Measurements from ENCODE around the gene NEK7.
"Not testable (repeated sequence)": the region's sequence is repeated elsewhere in the genome, so short reads cannot be mapped to it uniquely, and the experiment has no call there.

NEK7 gene

DNA sequence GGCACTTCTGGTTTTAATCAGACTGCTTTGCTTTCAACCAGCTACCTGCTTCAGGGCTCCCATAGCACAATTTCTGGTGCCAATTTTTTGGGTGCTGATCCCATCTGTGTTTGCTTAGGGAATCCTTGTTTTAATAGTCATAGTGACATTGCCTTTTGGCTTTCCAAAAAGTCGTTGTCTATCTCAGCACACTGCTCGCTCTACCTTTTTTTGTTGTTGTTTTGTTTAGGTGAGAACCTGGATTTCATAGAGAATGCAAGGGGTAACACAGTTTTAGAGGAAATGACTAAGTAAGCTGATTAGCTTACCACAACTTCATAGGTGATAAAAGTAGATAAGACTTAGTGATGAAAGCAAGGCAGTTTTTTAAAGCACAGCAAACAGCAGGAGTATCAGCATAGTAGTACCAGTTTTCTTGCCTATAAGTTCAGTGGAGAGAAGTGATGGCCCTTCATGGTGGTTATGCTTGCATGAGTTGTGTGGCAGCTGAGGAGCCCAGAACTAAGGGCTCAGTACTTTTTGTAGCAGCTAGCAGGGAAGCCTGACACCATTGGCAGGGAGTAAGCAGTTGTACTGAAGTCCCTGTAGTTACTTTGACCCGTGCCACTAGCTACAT lies 31.3 kb downstream of the NEK7 start:
- ATAC-seq (ENCODE audit: low read depth) (no peak), DNase-seq (ENCODE audit: low spot score in 2 of 2) (no peak)
- H3K36me3 Mint-ChIP-seq = no peaks in the 10 kb centered on the region
- H3K27ac Mint-ChIP-seq = no peak overlapping the region
- no peaks in the 10 kb centered on the region for H3K9me3 Mint-ChIP-seq
- peaks cover 32% of the 10 kb centered on the region for H3K4me1 Mint-ChIP-seq
- H3K27me3 Mint-ChIP-seq = no peaks in the 10 kb centered on the region
- H3K4me3 Mint-ChIP-seq = no peak overlapping the region

DNA sequence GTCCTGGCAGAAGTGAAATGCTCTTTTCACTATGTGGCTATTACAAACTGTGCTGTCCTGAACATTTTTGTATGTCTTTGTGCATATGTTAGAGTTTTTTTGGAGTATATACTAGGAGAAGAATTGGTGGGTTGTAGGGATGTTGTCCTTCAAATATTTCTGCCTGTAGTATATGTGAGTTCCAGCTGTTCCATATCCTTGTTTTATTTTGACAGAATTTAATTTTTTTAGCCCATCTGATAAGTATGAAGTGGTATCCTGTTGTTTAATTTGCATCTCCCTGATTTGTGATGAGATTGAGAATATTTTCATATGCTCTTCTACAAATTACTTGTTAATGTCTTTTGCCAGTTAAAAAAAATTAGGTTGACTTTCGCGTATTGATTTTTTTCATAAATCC lies 34.3 kb downstream of the NEK7 start:
- peaks cover 5% of the 10 kb centered on the region for H3K36me3 Mint-ChIP-seq
- no peak for ATAC-seq (ENCODE audit: low read depth)
- no peak overlapping the region for H3K4me3 Mint-ChIP-seq
- no peaks in the 10 kb centered on the region for H3K27me3 Mint-ChIP-seq
- no peak overlapping the region for H3K27ac Mint-ChIP-seq
- no peaks in the 10 kb centered on the region for H3K9me3 Mint-ChIP-seq
- peaks cover 38% of the 10 kb centered on the region for H3K4me1 Mint-ChIP-seq
- DNase-seq (ENCODE audit: low spot score in 2 of 2) = no peak

DNA sequence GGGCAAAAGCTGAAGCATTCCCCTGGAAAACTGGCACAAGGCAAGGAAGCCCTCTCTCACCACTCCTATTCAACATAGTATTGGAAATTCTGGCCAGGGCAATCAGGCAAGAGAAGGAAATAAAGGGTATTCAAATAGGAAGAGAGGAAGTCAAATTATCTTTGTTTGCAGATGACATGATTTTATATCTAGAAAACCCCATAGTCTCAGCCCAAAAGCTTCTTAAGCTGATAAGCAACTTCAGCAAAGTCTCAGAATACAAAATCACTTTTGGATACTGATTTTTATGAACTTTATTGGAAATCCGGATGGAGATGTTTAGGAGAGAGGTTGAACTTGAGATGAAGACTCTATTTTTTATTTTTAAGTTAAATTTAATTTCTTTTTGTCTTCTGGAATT lies 37.1 kb downstream of the NEK7 start:
- H3K9me3 Mint-ChIP-seq; H3K36me3 Mint-ChIP-seq; DNase-seq (ENCODE audit: low spot score in 2 of 2); H3K4me3 Mint-ChIP-seq; H3K27me3 Mint-ChIP-seq; H3K27ac Mint-ChIP-seq; ATAC-seq (ENCODE audit: low read depth): not testable (repeated sequence)
- H3K4me1 Mint-ChIP-seq = peaks cover 37% of the 10 kb centered on the region

DNA sequence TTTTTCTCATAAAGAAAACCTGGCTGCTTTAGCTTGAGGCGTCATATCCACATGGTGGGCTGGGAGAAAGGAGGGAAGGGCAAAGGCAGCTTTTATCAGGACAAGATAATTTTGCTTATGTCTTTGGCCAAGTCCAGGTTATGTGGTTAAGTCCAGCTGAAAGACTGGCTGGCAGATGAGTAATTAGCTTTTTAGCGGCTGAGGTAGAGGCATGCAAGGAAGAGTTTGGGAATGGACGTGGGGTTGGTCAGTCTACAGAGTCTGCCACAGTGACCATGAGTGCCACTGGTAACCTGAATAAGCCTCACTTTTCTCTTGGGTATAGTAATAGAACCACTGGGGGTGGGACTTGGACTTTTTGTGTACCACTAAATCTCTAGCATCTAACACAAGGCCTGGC lies 39.8 kb downstream of the NEK7 start:
- Mint-ChIP-seq H3K27ac (no peak overlapping the region), H3K4me1 (peaks cover 50% of the 10 kb centered on the region), H3K9me3 (no peaks in the 10 kb centered on the region), H3K36me3 (peaks cover 5% of the 10 kb centered on the region), H3K27me3 (no peaks in the 10 kb centered on the region), H3K4me3 (no peak overlapping the region)
- ATAC-seq (ENCODE audit: low read depth) (no peak), DNase-seq (ENCODE audit: low spot score in 2 of 2) (no peak)

DNA sequence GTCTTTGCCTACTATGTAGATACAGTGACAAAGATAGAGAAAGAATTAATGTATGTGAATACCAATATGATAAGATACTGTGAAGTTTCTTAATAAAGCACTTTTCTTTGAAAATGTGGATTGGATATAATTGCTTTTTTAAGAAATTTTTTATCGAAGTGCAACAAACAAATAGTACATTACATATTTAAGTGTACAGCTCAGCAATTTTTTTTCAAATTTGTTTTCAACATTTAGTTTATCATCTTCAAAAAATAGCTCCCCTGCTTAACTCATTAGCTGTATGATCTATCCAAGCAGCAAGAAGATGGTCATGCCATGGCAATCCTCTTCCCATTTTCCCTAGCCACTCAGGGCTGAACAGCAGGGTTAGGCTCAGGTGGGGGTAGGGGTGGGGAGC lies 40.5 kb downstream of the NEK7 start:
- DNase-seq (ENCODE audit: low spot score in 2 of 2) (no peak), ATAC-seq (ENCODE audit: low read depth) (no peak)
- Mint-ChIP-seq H3K9me3 (no peaks in the 10 kb centered on the region), H3K27ac (no peak overlapping the region), H3K4me1 (peaks cover 52% of the 10 kb centered on the region), H3K36me3 (peaks cover 5% of the 10 kb centered on the region), H3K4me3 (no peak overlapping the region), H3K27me3 (no peaks in the 10 kb centered on the region)

DNA sequence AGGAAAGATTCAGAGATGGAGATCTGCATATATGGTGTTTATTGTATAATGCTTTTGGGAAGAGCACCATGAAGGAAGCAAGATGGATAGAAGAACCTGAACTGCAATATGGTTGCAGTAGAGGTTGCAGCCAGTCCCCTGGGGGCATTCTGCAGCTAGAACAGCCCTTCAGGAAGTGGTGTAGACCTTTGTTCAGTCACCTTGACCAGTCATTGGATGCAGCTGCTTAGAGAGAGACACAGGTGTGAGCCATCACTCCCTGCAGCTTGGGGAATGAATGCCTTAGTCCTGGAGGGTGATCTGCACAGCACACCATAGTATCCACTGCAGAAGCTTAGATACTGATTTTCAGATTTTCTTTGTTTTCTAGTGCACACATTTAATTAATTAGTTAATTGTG lies 42.3 kb downstream of the NEK7 start:
- Mint-ChIP-seq H3K9me3 (no peaks in the 10 kb centered on the region), H3K36me3 (peaks cover 8% of the 10 kb centered on the region), H3K27me3 (no peaks in the 10 kb centered on the region), H3K4me1 (peaks cover 47% of the 10 kb centered on the region), H3K4me3 (no peak overlapping the region), H3K27ac (no peak overlapping the region)
- ATAC-seq (ENCODE audit: low read depth) = peak; percentile 85
- no peak for DNase-seq (ENCODE audit: low spot score in 2 of 2)

DNA sequence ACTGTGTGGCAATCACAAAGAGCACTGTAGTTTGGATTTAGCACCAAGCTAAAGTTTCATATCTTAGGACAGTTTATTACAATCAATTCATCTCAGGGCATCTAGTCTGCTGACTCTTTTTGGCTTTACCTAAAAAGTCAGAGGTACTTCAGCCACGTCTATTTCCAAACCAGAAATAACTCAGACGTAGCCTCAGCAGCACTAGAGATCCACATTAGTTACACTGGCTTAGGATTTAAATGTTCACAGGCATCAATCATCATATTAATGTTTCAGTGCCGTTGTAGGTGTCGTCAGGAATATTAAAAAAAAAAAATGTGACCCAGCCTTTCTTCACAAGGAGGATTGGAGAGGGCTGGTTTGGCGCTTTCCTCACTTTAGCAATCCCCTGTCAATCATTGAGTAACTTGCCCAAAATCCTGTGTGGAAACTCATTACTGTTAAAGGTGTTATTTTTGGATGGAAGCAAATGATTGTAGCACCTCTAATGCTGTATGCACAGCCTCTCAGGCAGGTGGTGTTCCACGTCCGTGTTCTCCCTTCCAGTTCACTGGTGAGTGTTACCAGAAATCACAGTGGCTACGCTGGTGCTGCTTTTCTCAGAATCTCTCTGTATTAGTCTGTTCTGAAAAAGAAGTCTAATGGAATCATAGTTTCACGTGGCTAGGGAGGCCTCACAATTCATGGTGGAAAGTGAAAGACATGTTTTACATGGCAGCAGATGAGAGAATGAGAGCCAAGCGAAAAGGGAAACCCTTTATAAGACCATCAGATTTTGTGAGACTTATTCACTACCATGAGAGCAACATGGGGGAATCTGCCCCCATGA lies 45.4 kb downstream of the NEK7 start:
- no peaks in the 10 kb centered on the region for H3K9me3 Mint-ChIP-seq
- H3K36me3 Mint-ChIP-seq = peaks cover 3% of the 10 kb centered on the region
- no peak for ATAC-seq (ENCODE audit: low read depth)
- no peak overlapping the region for H3K4me3 Mint-ChIP-seq
- H3K27ac Mint-ChIP-seq = peak overlapping the region; percentile 79
- no peaks in the 10 kb centered on the region for H3K27me3 Mint-ChIP-seq
- DNase-seq (ENCODE audit: low spot score in 2 of 2) = no peak
- H3K4me1 Mint-ChIP-seq = peaks cover 41% of the 10 kb centered on the region

DNA sequence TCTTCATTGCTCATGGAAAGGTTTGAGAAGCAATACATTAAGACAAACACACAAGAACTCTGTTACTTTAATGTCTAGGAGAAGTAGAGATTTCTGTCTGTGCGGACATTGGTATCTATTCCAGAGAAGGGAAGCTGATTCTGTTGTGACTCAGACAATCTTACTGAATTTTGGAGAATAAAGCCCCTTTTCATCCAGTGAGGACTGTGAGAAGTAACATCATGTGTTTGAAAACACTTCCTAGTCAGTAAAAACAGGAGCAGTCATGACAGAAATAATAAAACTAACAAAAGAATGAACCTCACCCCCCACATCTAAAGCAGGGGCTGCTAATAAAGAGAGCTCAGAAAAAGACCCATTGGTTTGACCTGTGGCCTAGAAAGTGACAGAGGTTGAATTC lies 46.6 kb downstream of the NEK7 start:
- peaks cover 3% of the 10 kb centered on the region for H3K36me3 Mint-ChIP-seq
- DNase-seq (ENCODE audit: low spot score in 2 of 2) = no peak
- no peaks in the 10 kb centered on the region for H3K27me3 Mint-ChIP-seq
- no peaks in the 10 kb centered on the region for H3K9me3 Mint-ChIP-seq
- peaks cover 36% of the 10 kb centered on the region for H3K4me1 Mint-ChIP-seq
- no peak overlapping the region for H3K27ac Mint-ChIP-seq
- ATAC-seq (ENCODE audit: low read depth) = no peak
- no peak overlapping the region for H3K4me3 Mint-ChIP-seq

DNA sequence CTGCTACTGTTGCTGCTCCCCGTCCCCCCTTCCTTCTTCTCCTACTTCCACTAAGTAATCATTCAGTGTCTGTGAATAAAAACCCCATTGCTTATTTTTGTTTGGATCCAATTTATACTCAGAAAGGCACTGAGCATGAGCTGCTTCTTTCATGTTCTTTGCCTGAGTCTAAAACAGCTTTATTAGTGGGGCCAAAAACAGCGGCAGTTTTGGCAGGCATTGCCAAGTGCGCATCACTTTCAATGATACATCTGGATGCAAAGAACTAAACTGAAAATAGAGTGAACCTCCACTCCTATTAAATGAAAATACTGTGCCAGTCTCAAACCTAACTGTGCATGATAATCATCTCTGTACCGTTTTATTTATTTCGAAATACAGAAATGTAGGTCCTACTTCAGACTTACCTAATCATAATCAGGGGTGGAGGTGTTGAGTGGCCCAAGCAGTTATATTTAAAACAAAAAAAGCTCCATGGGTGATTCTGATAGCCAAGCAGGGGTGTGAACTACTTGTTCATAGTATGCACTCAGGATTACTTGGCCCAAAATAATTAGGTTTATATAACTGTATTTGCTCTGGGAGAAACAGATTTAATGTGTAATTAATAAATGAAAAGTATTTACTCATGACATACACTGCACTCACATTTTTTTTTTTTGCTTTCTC lies 48.4 kb downstream of the NEK7 start:
- no peaks in the 10 kb centered on the region for H3K27me3 Mint-ChIP-seq
- H3K9me3 Mint-ChIP-seq = no peaks in the 10 kb centered on the region
- peaks cover 4% of the 10 kb centered on the region for H3K36me3 Mint-ChIP-seq
- H3K4me3 Mint-ChIP-seq = no peak overlapping the region
- DNase-seq (ENCODE audit: low spot score in 2 of 2) = no peak
- no peak overlapping the region for H3K27ac Mint-ChIP-seq
- ATAC-seq (ENCODE audit: low read depth) = no peak
- peaks cover 24% of the 10 kb centered on the region for H3K4me1 Mint-ChIP-seq

DNA sequence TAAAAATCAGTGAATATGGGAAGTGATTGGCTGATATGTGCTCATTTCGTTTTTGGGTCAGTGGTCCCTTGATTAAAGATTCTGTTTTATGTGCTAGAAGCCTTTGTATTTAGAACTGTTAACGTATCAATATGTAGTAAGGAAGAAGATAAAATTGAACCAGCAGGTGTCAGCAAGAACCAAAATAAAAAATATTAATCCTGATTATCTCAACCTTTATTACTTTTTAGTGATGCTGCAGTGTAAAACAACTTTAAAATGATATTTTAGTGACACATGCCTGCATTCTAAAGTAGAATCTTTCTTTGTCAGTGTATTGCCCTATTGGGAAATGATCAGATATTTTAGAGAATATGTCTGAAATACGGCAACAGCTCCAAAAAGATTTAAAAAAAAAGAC lies 49.5 kb downstream of the NEK7 start:
- DNase-seq (ENCODE audit: low spot score in 2 of 2) (no peak), ATAC-seq (ENCODE audit: low read depth) (no peak)
- Mint-ChIP-seq H3K27ac (no peak overlapping the region), H3K4me1 (peaks cover 18% of the 10 kb centered on the region), H3K36me3 (peaks cover 5% of the 10 kb centered on the region), H3K9me3 (no peaks in the 10 kb centered on the region), H3K27me3 (no peaks in the 10 kb centered on the region), H3K4me3 (no peak overlapping the region)

DNA sequence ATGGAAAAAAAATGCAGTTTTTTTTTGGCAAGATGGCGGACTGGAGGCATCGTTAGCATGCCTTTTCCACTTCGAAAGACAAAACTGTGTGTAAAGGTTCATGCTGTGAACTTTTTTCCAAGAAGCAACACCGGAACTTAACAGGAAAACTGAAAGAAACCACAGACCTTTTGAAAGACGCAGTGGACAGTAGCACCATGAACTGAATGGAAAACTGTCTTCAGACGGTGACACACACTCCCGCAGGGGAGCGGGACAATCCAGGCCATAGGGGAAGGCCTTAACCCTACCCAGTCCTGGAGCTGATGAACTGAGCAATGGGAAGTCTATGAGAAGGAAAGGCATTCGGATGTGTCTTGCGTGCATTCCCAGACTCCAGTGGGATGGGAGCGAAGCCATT lies 54.9 kb downstream of the NEK7 start:
- ATAC-seq (ENCODE audit: low read depth) (no peak), DNase-seq (ENCODE audit: low spot score in 2 of 2) (no peak)
- Mint-ChIP-seq H3K27ac (no peak overlapping the region), H3K27me3 (no peaks in the 10 kb centered on the region), H3K4me1 (peaks cover 2% of the 10 kb centered on the region), H3K36me3 (peaks cover 14% of the 10 kb centered on the region), H3K4me3 (no peak overlapping the region), H3K9me3 (peaks cover 5% of the 10 kb centered on the region)

DNA sequence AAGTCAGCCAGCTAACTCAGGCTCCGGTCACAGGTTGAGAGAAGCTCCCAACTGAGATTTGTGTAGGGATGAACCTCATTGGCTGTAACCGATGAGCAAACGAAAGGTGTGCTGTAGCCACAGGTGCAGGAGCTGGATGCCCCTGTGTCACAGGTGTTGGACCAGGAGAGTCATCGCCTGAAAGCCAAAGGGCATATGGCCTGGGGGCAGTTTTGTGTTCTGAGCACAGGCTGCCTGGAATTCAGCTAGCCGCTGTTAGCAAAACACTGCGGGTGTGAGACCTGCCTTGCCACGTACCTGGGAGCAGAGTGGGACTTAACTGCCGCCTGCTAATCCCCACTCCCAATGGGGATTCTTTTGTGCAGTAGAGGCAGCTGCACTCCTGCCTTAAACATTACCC lies 55.3 kb downstream of the NEK7 start:
- Mint-ChIP-seq H3K4me3 (no peak overlapping the region), H3K9me3 (peaks cover 5% of the 10 kb centered on the region), H3K36me3 (peaks cover 14% of the 10 kb centered on the region), H3K4me1 (peaks cover 3% of the 10 kb centered on the region), H3K27me3 (no peaks in the 10 kb centered on the region), H3K27ac (no peak overlapping the region)
- DNase-seq (ENCODE audit: low spot score in 2 of 2) (no peak), ATAC-seq (ENCODE audit: low read depth) (no peak)

DNA sequence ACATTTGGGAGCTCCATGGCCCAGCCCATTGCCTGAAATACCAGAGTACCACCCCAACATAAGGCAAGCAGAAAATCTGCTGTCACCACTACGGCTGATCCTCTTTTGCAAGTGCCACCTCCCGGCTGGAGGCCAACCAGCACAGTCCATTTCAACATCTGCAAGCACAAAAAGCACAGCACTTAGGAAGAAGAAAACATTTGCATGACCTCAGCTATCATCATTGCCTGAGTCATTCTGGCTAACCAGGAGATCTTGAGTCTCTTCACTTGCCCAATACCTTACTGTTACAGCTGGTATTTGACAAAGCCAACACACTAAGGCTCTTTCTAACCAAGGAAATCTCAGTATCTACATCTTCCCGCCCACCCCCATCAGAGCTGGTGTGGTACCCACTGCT lies 55.9 kb downstream of the NEK7 start:
- ATAC-seq (ENCODE audit: low read depth) = no peak
- no peak overlapping the region for H3K27ac Mint-ChIP-seq
- no peak overlapping the region for H3K4me3 Mint-ChIP-seq

DNA sequence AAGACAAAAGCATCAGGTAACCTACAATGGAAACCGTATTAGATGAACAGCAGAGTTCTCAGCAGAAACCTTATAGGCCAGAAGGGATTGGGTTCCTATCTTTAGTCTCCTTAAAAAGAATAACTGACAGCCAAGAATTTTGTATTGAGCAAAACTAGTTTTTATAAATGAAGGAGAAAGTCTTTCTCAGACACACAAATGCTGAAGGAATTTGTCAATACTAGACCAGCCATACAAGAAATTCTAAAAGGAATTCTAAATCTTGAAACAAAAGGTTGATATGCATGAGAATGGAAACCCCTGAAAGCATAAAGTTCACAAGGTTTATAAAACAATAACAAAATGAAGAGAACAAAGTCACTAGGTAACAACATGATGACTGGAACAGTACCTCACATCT lies 58.1 kb downstream of the NEK7 start:
- ATAC-seq (ENCODE audit: low read depth) (no peak), DNase-seq (ENCODE audit: low spot score in 2 of 2) (no peak)
- peaks cover 5% of the 10 kb centered on the region for H3K9me3 Mint-ChIP-seq

More for the DNA sequence above, 55.9 kb downstream of the NEK7 start:
- H3K4me1 Mint-ChIP-seq = peaks cover 6% of the 10 kb centered on the region
- H3K36me3 Mint-ChIP-seq = peaks cover 14% of the 10 kb centered on the region
- H3K9me3 Mint-ChIP-seq = peaks cover 5% of the 10 kb centered on the region
- DNase-seq (ENCODE audit: low spot score in 2 of 2) = no peak
- H3K27me3 Mint-ChIP-seq = no peaks in the 10 kb centered on the region

More for the DNA sequence above, 58.1 kb downstream of the NEK7 start:
- H3K27ac Mint-ChIP-seq = no peak overlapping the region
- no peak overlapping the region for H3K4me3 Mint-ChIP-seq
- H3K36me3 Mint-ChIP-seq = peaks cover 12% of the 10 kb centered on the region
- H3K27me3 Mint-ChIP-seq = no peaks in the 10 kb centered on the region
- H3K4me1 Mint-ChIP-seq = peaks cover 6% of the 10 kb centered on the region
